ENCODE data around the gene CDH23.

GRCh38 chr10:71700731-71701368, 304.1 kb downstream of the CDH23 start:
- TF ChIP-seq YY1 (IDR thresholded peaks at IDR 0.05; ENCODE audit: low read depth, low read length) (no peak), POLR2A (IDR thresholded peaks at IDR 0.05; ENCODE audit: control extremely low read depth in 1 of 2, low read depth in 2 of 2, low read length in 2 of 2) (no peak), ATF3 (IDR thresholded peaks at IDR 0.05; ENCODE audit: insufficient read depth, low read depth, low read length) (no peak)
